GM19438 (cell line): ENCODE data around the gene DDX52.
"Not testable (repeated sequence)": the region's sequence is repeated elsewhere in the genome, so short reads cannot be mapped to it uniquely, and the experiment has no call there.

Experiments used
- ATAC-seq: cut with Tn5 transposase; IDR thresholded peaks from one replicate; pipeline ENCODE4 v1.9.1; 2021; ENCODE audit warnings: low read depth; ENCODE audit not compliant: unreplicated experiment

The DDX52 gene

GRCh38 chr17:37657202-37657601 lies 14.0 kb upstream of the DDX52 start:
- no peak for ATAC-seq

GRCh38 chr17:37651849-37652248 lies 8.6 kb upstream of the DDX52 start:
- no peak for ATAC-seq

- ATAC-seq, result no peak
Measured at GRCh38 chr17:37650419-37651003, 7.3 kb upstream of the DDX52 start.

GRCh38 chr17:37648555-37648954 lies 5.3 kb upstream of the DDX52 start:
- no peak for ATAC-seq

GRCh38 chr17:37647856-37648255 lies 4.6 kb upstream of the DDX52 start:
- no peak for ATAC-seq

- no peak for ATAC-seq
Measured at GRCh38 chr17:37643869-37644268, 623 bp upstream of the DDX52 start.

- ATAC-seq, result no peak
Measured at GRCh38 chr17:37642681-37643080, 565 bp downstream of the DDX52 start.

- ATAC-seq, result no peak
Measured at GRCh38 chr17:37640015-37640414, 3.2 kb downstream of the DDX52 start.

- ATAC-seq, result no peak
Measured at GRCh38 chr17:37637956-37638355, 5.3 kb downstream of the DDX52 start.

- ATAC-seq, result not testable (repeated sequence)
Measured at GRCh38 chr17:37616430-37616829, 26.8 kb downstream of the DDX52 start.

- no peak for ATAC-seq
Measured at GRCh38 chr17:37614823-37615222, 28.4 kb downstream of the DDX52 start.

GRCh38 chr17:37614391-37614790 lies 28.9 kb downstream of the DDX52 start:
- ATAC-seq, result no peak

GRCh38 chr17:37610971-37611370 lies 32.3 kb downstream of the DDX52 start:
- ATAC-seq, result no peak

GRCh38 chr17:37610041-37610420 lies 33.2 kb downstream of the DDX52 start:
- not testable (repeated sequence) for ATAC-seq

GRCh38 chr17:37609170-37610040 lies 33.8 kb downstream of the DDX52 start, which contains the start of gene SYNRG:
SYNRG (minus strand) TSS chr17:37609418; CDS start chr17:37609355, 63 bp downstream.
- ATAC-seq, result peak; percentile 76

- peak; percentile 15 for ATAC-seq
Measured at GRCh38 chr17:37608351-37609169, 34.7 kb downstream of the DDX52 start.

GRCh38 chr17:37607637-37608331 lies 35.5 kb downstream of the DDX52 start:
- no peak for ATAC-seq

- no peak for ATAC-seq
Measured at GRCh38 chr17:37605813-37606505, 37.3 kb downstream of the DDX52 start.

GRCh38 chr17:37605081-37605480 lies 38.2 kb downstream of the DDX52 start:
- no peak for ATAC-seq

- ATAC-seq, result no peak
Measured at GRCh38 chr17:37604556-37604955, 38.7 kb downstream of the DDX52 start.
